ENCODE data around the gene BZW1.

BZW1 gene

GRCh38 chr2:200829258-200829655 is 17.5 kb downstream of the BZW1 start (continued):
- TF ChIP-seq ZNF311 (tag by site-specific recombination; IDR thresholded peaks at IDR 0.05; ENCODE audit: borderline replicate concordance) (no peak), ZNF580 (tag by site-specific recombination; IDR thresholded peaks at IDR 0.05) (no peak), ZSCAN16 (tag by site-specific recombination; IDR thresholded peaks at IDR 0.05) (no peak), SCRT2 (tag by site-specific recombination; IDR thresholded peaks at IDR 0.05) (no peak), ZNF76 (tag by site-specific recombination; IDR thresholded peaks at IDR 0.05; ENCODE audit: borderline replicate concordance, low read depth) (no peak), ZNF394 (tag by site-specific recombination; IDR thresholded peaks at IDR 0.05; ENCODE audit: borderline replicate concordance) (no peak), TSHZ1 (tag by site-specific recombination; IDR thresholded peaks at IDR 0.05; ENCODE audit: borderline replicate concordance) (no peak), ZNF155 (tag by site-specific recombination; IDR thresholded peaks at IDR 0.05) (no peak)
- TF ChIP-seq, protein P1, sequence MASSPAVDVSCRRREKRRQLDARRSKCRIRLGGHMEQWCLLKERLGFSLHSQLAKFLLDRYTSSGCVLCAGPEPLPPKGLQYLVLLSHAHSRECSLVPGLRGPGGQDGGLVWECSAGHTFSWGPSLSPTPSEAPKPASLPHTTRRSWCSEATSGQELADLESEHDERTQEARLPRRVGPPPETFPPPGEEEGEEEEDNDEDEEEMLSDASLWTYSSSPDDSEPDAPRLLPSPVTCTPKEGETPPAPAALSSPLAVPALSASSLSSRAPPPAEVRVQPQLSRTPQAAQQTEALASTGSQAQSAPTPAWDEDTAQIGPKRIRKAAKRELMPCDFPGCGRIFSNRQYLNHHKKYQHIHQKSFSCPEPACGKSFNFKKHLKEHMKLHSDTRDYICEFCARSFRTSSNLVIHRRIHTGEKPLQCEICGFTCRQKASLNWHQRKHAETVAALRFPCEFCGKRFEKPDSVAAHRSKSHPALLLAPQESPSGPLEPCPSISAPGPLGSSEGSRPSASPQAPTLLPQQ (tag by site-specific recombination; IDR thresholded peaks at IDR 0.05), result no peak

DNA sequence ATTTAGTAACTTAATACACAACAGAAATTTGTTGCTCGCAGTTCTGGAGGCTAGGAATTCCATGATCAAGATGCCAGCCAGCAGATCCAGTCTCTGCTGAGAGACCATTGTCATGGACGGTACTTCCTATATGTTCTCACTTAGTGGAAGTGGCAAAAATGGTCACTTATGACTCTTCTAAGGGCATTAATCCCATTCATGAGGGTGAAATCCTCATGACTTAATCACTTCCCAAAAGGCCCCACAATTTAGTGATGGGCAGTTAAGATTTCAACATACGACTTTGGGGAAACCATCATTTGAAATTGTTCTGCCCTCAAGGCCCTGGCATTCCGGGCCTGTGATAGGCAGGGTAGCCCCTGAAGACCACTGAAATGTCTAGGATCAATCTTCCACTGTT is 23.0 kb downstream of the BZW1 start:
- POLR2A ChIA-PET, result no interaction called here
- H3K27ac ChIP-seq (ENCODE audit: extremely low read depth, low read depth, low read length), result no peak overlapping the region
- no peaks in the 10 kb centered on the region for H3K9me3 ChIP-seq (ENCODE audit: control insufficient read depth, insufficient read depth, low read depth, low read length)
- CTCF ChIA-PET, result no interaction called here
- no peak overlapping the region for H3K4me3 ChIP-seq (ENCODE audit: low read depth, low read length)
- no peaks in the 10 kb centered on the region for H3K4me1 ChIP-seq (ENCODE audit: control insufficient read depth, insufficient read depth, low read length)
- H3K36me3 ChIP-seq (ENCODE audit: control insufficient read depth in 2 of 2, insufficient read depth in 1 of 2, low read length in 2 of 2), result no peaks in the 10 kb centered on the region
- no peak for TF ChIP-seq KLF9 (tag by site-specific recombination; IDR thresholded peaks at IDR 0.05; ENCODE audit: low read depth)
- no peak for TF ChIP-seq ZNF76 (tag by site-specific recombination; IDR thresholded peaks at IDR 0.05; ENCODE audit: borderline replicate concordance, low read depth)
- no peak for TF ChIP-seq SCRT1 (tag by site-specific recombination; IDR thresholded peaks at IDR 0.05; ENCODE audit: borderline replicate concordance)
- TF ChIP-seq ZNF660 (tag by site-specific recombination; IDR thresholded peaks at IDR 0.05), result no peak
- TF ChIP-seq ZSCAN30 (tag by site-specific recombination; IDR thresholded peaks at IDR 0.05), result no peak
- no peak for TF ChIP-seq ZNF354C (tag by site-specific recombination; IDR thresholded peaks at IDR 0.05; ENCODE audit: borderline replicate concordance, low read depth)

GRCh38 chr2:200839513-200839912 is 27.8 kb downstream of the BZW1 start:
- Histone ChIP-seq H3K27ac (ENCODE audit: extremely low read depth, low read depth, low read length) (no peak overlapping the region), H3K36me3 (ENCODE audit: control insufficient read depth in 2 of 2, insufficient read depth in 1 of 2, low read length in 2 of 2) (no peaks in the 10 kb centered on the region), H3K9me3 (ENCODE audit: control insufficient read depth, insufficient read depth, low read depth, low read length) (no peaks in the 10 kb centered on the region), H3K4me1 (ENCODE audit: control insufficient read depth, insufficient read depth, low read length) (no peaks in the 10 kb centered on the region), H3K4me3 (ENCODE audit: low read depth, low read length) (no peak overlapping the region)
- ChIA-PET POLR2A (no interaction called here), CTCF (no interaction called here)
- no peak for TF ChIP-seq ZNF704 (tag by site-specific recombination; IDR thresholded peaks at IDR 0.05)
- TF ChIP-seq RBAK (tag by site-specific recombination; IDR thresholded peaks at IDR 0.05), result no peak
- no peak for TF ChIP-seq ZNF404 (tag by site-specific recombination; IDR thresholded peaks at IDR 0.05)
- no peak for TF ChIP-seq ZNF654 (tag by site-specific recombination; IDR thresholded peaks at IDR 0.05; ENCODE audit: low read depth)
- TF ChIP-seq, protein P2, sequence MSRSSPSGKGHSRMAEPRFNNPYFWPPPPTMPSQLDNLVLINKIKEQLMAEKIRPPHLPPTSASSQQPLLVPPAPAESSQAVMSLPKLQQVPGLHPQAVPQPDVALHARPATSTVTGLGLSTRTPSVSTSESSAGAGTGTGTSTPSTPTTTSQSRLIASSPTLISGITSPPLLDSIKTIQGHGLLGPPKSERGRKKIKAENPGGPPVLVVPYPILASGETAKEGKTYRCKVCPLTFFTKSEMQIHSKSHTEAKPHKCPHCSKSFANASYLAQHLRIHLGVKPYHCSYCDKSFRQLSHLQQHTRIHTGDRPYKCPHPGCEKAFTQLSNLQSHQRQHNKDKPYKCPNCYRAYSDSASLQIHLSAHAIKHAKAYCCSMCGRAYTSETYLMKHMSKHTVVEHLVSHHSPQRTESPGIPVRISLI (tag by site-specific recombination; IDR thresholded peaks at IDR 0.05), result no peak
- TF ChIP-seq ZNF350 (tag by site-specific recombination; IDR thresholded peaks at IDR 0.05), result no peak
- no peak for TF ChIP-seq BCL6B (tag by site-specific recombination; IDR thresholded peaks at IDR 0.05)
- no peak for TF ChIP-seq ZNF768 (tag by site-specific recombination; IDR thresholded peaks at IDR 0.05)
- no peak for TF ChIP-seq ZNF747 (tag by site-specific recombination; IDR thresholded peaks at IDR 0.05)
- TF ChIP-seq ZNF26 (tag by site-specific recombination; IDR thresholded peaks at IDR 0.05), result no peak

Data from HEK293 (cell line).